ENCODE data around the gene PCBP4.

Gene PCBP4

GRCh38 chr3:51955175-51955892 lies 11.9 kb downstream of the PCBP4 start, which contains the start of gene GPR62:
GPR62 (plus strand) TSS chr3:51955381; CDS start chr3:51955653, 272 bp downstream.
- ATAC-seq (no peak), DNase-seq (no peak)

DNA sequence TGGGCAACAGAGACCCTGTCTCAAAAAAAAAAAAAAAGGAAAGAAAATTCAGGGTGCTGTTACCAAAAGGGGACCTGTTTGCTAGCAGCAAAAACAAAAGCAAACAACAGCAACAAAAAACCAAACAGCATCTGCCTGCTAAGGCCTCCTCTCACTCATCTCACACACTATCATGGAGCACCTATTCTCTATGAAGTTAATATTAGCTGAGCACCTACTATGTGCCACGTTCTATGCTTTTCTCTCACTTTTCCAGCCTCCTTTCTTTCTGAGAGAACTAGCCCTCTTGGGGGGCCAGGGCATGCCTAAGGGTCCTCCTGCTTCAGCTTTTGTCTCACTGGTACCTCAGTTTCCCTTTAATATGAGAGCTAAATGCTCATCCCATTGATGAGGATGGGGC lies 12.5 kb downstream of the PCBP4 start:
- no peak for ATAC-seq
- no peak for DNase-seq

DNA sequence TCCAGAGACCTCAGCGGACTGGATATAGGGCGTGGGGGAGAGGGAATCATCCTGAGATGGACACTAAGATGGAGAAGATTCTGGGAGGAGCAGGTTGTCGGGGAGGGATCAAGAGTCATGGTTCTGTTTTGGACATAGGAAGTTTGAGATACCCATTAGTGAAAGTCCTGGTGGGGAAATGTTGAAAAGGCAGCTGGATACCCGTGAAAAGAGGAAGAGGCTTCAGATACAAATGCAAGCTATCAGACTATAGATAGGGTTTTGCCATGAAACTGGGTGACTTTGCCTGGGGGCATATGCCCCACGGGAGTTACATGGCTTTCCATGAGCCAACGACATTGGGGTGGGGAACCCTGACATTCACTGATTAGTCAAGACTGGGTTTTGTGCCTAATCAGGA lies 13.1 kb downstream of the PCBP4 start:
- no peak for DNase-seq

GRCh38 chr3:51953445-51953844 lies 13.8 kb downstream of the PCBP4 start:
- ATAC-seq (no peak), DNase-seq (no peak)

More for the DNA sequence above, 13.1 kb downstream of the PCBP4 start:
- ATAC-seq: no peak

DNA sequence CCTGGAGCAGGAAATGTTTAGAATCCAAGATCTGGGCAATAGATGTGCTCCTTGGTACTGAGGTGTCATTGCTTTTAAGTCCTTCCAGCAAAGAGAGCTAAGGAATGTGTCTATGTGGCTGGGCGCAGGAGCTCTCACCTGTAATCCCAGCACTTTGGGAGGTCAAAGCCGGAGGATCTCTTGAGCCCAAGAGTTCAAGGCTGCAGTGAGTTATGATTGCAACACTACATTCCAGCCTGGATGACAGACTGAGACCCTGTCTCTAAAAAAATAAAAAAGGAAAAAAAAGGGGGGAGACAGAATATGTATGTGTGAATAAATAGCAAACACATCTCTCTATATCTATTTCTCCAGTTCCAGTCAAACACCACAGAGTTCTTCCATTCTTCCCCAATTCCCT lies 16.4 kb downstream of the PCBP4 start:
- ATAC-seq: no peak

DNA sequence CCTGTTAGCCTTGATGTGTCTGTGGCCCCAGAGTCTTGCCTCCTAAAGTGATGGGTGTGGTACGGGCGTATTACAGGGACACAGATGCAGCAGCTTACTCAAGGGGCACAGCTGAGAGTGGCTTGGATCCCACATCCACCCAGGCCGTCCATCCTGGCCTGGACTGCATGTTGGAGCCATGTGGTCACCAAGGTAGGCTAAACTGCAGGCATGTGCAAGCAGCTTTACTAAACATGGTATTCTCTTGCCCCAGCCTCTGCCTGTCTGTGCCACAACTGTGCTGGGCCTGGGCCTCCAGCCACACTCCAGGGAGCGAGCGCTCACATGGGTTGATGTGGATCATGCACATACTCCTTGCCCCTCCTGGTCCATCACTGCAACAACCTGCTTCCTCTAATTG lies 18.1 kb downstream of the PCBP4 start:
- no peak for DNase-seq
- ATAC-seq: no peak

More for the DNA sequence above, 16.4 kb downstream of the PCBP4 start:
- DNase-seq: no peak

GRCh38 chr3:51948016-51948580 lies 19.2 kb downstream of the PCBP4 start:
- DNase-seq (no peak), ATAC-seq (no peak)

- ATAC-seq (no peak), DNase-seq (no peak)
These were observed 19.9 kb downstream of the PCBP4 start for GRCh38 chr3:51947215-51947900.

GRCh38 chr3:51946796-51947195 lies 20.5 kb downstream of the PCBP4 start:
- no peak for ATAC-seq

GRCh38 chr3:51945926-51946705 lies 21.1 kb downstream of the PCBP4 start:
- no peak for DNase-seq
- no peak for ATAC-seq

More at GRCh38 chr3:51946796-51947195, 20.5 kb downstream of the PCBP4 start:
- DNase-seq: peak; percentile 1

DNA sequence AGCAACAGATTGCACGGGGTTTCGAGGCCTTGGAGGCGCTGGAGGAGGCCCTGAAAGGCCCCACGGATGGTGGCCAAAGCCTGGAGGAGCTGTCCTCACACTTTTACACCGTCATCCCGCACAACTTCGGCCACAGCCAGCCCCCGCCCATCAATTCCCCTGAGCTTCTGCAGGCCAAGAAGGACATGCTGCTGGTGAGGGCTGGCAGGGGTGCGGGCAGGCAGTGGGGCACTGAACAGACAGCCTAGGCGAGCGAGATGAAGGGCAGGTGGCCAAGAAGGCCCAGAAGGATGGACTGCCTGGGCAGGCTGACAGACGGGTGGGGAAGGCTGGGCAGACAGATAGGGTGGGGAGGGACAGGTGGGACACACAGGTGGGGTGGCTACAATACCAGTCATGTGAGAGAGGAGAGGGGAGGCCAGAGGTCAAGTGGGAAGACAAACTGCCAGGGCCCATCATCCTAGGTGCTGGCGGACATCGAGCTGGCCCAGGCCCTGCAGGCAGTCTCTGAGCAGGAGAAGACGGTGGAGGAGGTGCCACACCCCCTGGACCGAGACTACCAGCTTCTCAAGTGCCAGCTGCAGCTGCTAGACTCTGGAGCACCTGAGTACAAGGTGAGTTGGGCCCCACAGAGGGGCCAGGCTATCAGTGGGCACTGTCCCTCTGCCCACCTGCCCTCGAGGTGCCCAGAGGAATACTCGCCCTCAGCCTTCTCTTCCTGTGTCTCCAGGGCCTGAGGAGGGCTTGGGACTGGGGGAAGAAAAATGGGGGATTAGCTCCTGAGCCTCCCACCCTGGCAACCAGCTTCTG lies 22.0 kb downstream of the PCBP4 start:
- ATAC-seq: no peak
- DNase-seq: no peak

- DNase-seq (no peak), ATAC-seq (no peak)
These were observed 22.7 kb downstream of the PCBP4 start for GRCh38 chr3:51944451-51945021.

DNA sequence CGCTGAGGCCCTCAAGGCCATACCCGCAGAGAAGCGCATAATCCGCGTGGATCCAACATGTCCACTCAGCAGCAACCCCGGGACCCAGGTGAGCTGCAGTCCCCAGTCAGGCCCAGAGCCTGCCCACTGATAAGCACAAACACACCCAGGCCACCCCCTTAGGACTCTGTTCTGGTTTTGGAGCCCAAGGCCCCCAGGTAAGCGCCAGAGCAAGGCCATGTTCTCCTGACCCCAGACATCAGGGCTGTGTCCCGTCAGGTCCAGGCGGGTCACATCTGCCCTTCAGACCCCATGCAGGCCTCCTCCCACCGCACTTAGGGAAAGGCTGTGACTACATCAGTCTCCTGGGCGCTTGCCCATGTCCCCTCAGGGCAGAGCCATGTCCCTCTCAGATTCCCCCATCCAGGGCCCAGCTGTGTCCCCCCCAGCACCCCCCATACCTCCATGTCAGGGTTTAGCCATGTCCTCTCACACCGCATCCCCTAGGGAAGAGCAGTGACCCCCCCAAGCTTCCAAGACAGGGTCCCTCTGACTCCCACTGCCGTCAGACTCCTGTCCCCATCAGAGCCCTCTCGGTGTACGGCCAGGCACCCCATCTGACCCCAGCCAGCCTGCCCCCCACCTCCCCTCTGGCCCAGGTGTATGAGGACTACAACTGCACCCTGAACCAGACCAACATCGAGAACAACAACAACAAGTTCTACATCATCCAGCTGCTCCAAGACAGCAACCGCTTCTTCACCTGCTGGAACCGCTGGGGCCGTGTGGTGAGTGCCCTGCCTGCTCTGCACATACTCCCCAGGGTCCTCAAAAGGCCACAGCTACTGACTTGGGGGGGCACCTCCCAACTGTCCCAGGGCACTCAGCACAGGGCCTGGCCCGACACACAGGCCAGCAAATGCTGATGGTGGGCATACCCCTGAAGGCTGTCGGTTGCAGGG lies 23.5 kb downstream of the PCBP4 start:
- DNase-seq: no peak
- ATAC-seq: no peak

DNA sequence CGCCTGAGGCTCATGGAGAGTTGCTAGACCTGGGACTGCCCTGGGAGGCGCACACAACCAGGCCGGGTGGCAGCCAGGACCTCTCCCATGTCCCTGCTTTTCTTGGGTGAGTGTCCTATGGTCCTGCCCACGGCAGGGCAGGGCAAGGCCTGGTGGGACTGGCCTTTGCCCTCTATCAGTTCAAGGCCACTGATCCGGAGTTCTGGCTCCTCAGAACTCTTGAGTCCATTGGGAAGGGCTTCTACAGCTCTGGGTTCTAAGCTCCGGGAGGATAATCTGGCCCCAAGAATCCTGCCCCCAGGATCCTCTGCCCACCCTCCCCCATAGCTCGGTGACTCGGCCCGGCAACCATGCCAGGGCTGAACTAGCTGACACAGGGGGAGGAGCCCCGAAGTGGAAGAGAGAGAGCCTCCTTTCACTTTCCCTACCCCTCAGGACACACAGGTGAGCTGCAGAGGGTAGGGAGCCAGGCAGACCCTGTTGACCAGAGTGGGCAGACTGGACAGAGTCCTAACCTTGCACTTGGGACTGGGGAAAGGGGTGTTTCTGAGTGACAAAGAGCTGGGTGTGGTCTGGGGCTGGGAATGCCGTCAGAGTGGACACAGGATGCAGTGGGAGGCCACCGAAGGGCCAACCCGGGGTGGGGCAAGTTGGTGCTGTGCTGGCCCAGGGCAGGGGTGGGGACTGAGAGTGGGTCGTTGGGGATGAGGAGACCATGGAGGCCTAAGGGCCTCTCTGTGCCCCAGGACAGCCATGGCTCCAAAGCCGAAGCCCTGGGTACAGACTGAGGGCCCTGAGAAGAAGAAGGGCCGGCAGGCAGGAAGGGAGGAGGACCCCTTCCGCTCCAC lies 24.4 kb downstream of the PCBP4 start:
- ATAC-seq: peak; percentile 17
- DNase-seq: peak; percentile 75

DNA sequence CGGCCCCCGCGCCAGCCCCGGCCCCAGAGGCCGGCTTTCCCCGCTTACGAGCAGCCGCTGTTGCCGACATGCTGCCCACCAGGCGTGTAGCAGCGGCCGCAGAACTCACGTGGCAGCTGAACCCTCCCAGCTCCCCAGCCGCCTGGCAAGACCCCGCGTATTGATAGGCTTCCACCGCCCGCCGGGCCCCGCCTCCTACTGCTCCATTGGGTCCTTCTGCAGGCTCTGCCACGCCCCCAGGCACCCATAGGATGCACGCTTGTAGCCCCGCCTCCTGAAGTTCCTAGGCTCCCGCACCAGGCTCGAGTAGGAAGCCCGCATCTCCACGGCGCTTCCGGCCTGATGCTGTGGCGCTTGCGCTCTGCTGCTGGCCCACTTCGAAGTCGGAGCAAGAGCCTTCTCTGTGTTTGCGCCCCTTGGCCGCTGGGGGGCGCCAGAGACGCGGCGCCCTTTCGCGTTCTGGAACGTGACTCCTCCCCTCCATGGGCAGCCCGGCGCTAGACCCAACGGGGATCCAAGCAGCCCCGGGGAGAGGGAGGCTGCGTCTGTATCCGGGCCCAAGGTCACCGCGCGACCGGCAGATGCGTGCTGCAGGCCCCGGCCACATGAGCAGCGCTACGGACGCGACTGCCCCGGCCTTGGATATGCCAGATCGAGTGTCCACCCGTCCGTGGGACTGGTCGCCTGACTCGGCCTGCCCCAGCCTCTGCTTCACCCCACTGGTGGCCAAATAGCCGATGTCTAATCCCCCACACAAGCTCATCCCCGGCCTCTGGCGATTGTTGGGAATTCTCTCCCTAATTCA lies 25.3 kb downstream of the PCBP4 start, which contains the start of the genes PARP3 and RRP9:
Gene PARP3 (plus strand): TSS at position 566 of the 805 bp plus-strand sequence. CDS start 993 bp downstream, outside the sequence.
Gene RRP9 (minus strand): TSS at position 107 of the 805 bp plus-strand sequence. CDS start 37 bp downstream, at position 70.
- peak; percentile 93 for ATAC-seq

GRCh38 chr3:51941463-51941797 lies 25.8 kb downstream of the PCBP4 start:
- DNase-seq (no peak), ATAC-seq (no peak)

More for the DNA sequence above, 25.3 kb downstream of the PCBP4 start, which contains the start of the genes PARP3 and RRP9:
- DNase-seq: peak; percentile 99

- no peak for ATAC-seq
These were observed 26.4 kb downstream of the PCBP4 start for GRCh38 chr3:51940648-51941462.

More at GRCh38 chr3:51940648-51941462, 26.4 kb downstream of the PCBP4 start:
- no peak for DNase-seq
